GM13977 (cell line): Measurements from ENCODE around the gene DLST.
A peak's percentile ranks its signal among the peaks of the same experiment; 100 is the strongest.

Source experiments
- DNase-seq: peaks from one replicate; pipeline ENCODE4 v3.0.0; 2012; ENCODE audit warnings: low spot score
- CTCF ChIP-seq: IDR thresholded peaks from 2 replicates; pipeline ENCODE4 v1.5.1; 2012; ENCODE audit warnings: mild to moderate bottlenecking, control low read depth; ENCODE audit not compliant: insufficient read depth; ENCODE audit errors: extremely low read depth, missing control alignments
- in situ Hi-C: fragments of 300-500 bp; cut with MboI; formaldehyde crosslinking; loops from one replicate; pipeline ENCODE4 v1.12.0; 2022; ENCODE audit warnings: low sequenced_read_pairs, low pct_unique_long_range_greater_than_20kb, mixed read lengths, inconsistent platforms; ENCODE audit not compliant: unreplicated experiment

The DLST gene

GRCh38 chr14:74945852-74946658 is 64.3 kb downstream of the DLST start:
- in situ Hi-C loops, result no loop called here
- DNase-seq, result peak; percentile 93
- TF ChIP-seq CTCF, result peak; percentile 92

- in situ Hi-C loops, result no loop called here
- no peak for DNase-seq
- TF ChIP-seq CTCF, result no peak
These were observed 65.1 kb downstream of the DLST start for GRCh38 chr14:74946659-74947281.

- TF ChIP-seq CTCF, result no peak
- in situ Hi-C loops, result no loop called here
- DNase-seq, result no peak
These were observed 65.9 kb downstream of the DLST start for GRCh38 chr14:74947353-74948227.

GRCh38 chr14:74948228-74949175 is 66.8 kb downstream of the DLST start:
- TF ChIP-seq CTCF, result no peak
- no peak for DNase-seq
- in situ Hi-C loops, result no loop called here

- no peak for TF ChIP-seq CTCF
- in situ Hi-C loops, result no loop called here
- no peak for DNase-seq
These were observed 67.5 kb downstream of the DLST start for GRCh38 chr14:74949191-74949601.
